GM12892 (cell line): ENCODE data around the gene PRMT5.

ENCODE experiments used
- DNase-seq: peaks from one replicate; pipeline ENCODE4 v3.0.0; 2011; ENCODE audit not compliant: insufficient read length
- FAIRE-seq: peaks from 2 replicates; lab custom pipeline; 2011; peaks lifted over from hg19 to GRCh38; lab: Jason Lieb, UNC
- POLR2A ChIP-seq: IDR thresholded peaks from 2 replicates; pipeline ENCODE4 v1.6.1; 2011; ENCODE audit warnings: low read depth, low read length, control low read depth
- POLR2AphosphoS5 ChIP-seq: IDR thresholded peaks from 2 replicates; pipeline ENCODE4 v1.6.1; 2011; ENCODE audit warnings: low read depth, low read length, control low read depth
- TAF1 ChIP-seq: IDR thresholded peaks from 2 replicates; pipeline ENCODE4 v1.6.1; 2011; ENCODE audit warnings: low read depth, mild to moderate bottlenecking, control low read depth, low read length, borderline replicate concordance

Gene PRMT5

GRCh38 chr14:22882064-22882463 is 47.1 kb downstream of the PRMT5 start:
- FAIRE-seq, result no peak
- no peak for DNase-seq
- TF ChIP-seq TAF1, result no peak
- peak; percentile 53; the same call in 1 of the 2 replicates for TF ChIP-seq POLR2AphosphoS5
- peak; percentile 16; the same call in 1 of the 2 replicates for TF ChIP-seq POLR2A

- FAIRE-seq (no peak), DNase-seq (no peak)
- TF ChIP-seq POLR2AphosphoS5 (no peak; the same call in 1 of the 2 replicates), POLR2A (no peak; the same call in 1 of the 2 replicates), TAF1 (no peak)
These were observed 50.6 kb downstream of the PRMT5 start for GRCh38 chr14:22878271-22879246.

GRCh38 chr14:22877000-22877501 is 52.1 kb downstream of the PRMT5 start:
- FAIRE-seq, result no peak
- TF ChIP-seq POLR2A, result no peak
- no peak for TF ChIP-seq POLR2AphosphoS5
- no peak for TF ChIP-seq TAF1

GRCh38 chr14:22875748-22876319 is 53.3 kb downstream of the PRMT5 start:
- FAIRE-seq, result no peak
- no peak for TF ChIP-seq POLR2A
- no peak; the same call in 1 of the 2 replicates for TF ChIP-seq POLR2AphosphoS5
- no peak for TF ChIP-seq TAF1
- DNase-seq, result no peak

More at GRCh38 chr14:22877000-22877501, 52.1 kb downstream of the PRMT5 start:
- DNase-seq, result no peak

- FAIRE-seq (no peak), DNase-seq (no peak)
- no peak for TF ChIP-seq TAF1
- TF ChIP-seq POLR2AphosphoS5, result no peak
- TF ChIP-seq POLR2A, result no peak
These were observed 54.0 kb downstream of the PRMT5 start for GRCh38 chr14:22875003-22875747.

- no peak for FAIRE-seq
- TF ChIP-seq TAF1 (no peak), POLR2A (no peak), POLR2AphosphoS5 (no peak)
These were observed 56.2 kb downstream of the PRMT5 start for GRCh38 chr14:22872833-22873520.

GRCh38 chr14:22872033-22872832 is 56.9 kb downstream of the PRMT5 start:
- no peak for FAIRE-seq
- no peak for DNase-seq

More at GRCh38 chr14:22872833-22873520, 56.2 kb downstream of the PRMT5 start:
- no peak for DNase-seq

GRCh38 chr14:22871224-22872032 is 57.7 kb downstream of the PRMT5 start, which contains the start of gene LRP10:
Gene LRP10 (plus strand): TSS chr14:22871740. CDS start chr14:22872304, 564 bp downstream.
- TF ChIP-seq TAF1, result peak; percentile 22; the same call in 1 of the 2 replicates
- TF ChIP-seq POLR2A, result peak; percentile 79
- peak; percentile 73; the same call in 1 of the 2 replicates for TF ChIP-seq POLR2AphosphoS5
- FAIRE-seq (peak; percentile 86), DNase-seq (peak; percentile 70)

More at GRCh38 chr14:22872033-22872832, 56.9 kb downstream of the PRMT5 start:
- no peak for TF ChIP-seq TAF1
- no peak for TF ChIP-seq POLR2AphosphoS5
- TF ChIP-seq POLR2A, result no peak

- FAIRE-seq (peak; percentile 24), DNase-seq (no peak)
- TF ChIP-seq POLR2A, result no peak
- no peak for TF ChIP-seq TAF1
- no peak for TF ChIP-seq POLR2AphosphoS5
These were observed 58.4 kb downstream of the PRMT5 start for GRCh38 chr14:22870811-22871223.
